Breast epithelium (tissue), 4 donors: ENCODE measurements around the gene CDC14A. TPM values are rescaled to one million over a fixed set of nuclear protein-coding genes. Genes with fewer than 3 reads are reported as not detected.

Experiments
- DNase-seq, 2 donors: peaks; one replicate each; pipeline ENCODE4 v3.0.0-alpha.2; 2019; ENCODE audit warnings: low spot score in 2 of 2
- H3K27ac ChIP-seq, 2 donors: fragments of 200-600 bp; sonication (generic) in 1 of 2; one replicate each; pipeline ENCODE4 v1.5.1; 2016 to 2019; ENCODE audit warnings: mild to moderate bottlenecking in 1 of 2
- H3K27me3 ChIP-seq, 2 donors: fragments of 200-600 bp; sonication (generic) in 1 of 2; one replicate each; pipeline versions ENCODE4 v1.5.1 to v1.6.0; 2017 to 2019; ENCODE audit warnings: control low read depth in 1 of 2, mild to moderate bottlenecking in 1 of 2
- H3K36me3 ChIP-seq: fragments of 200-600 bp; one replicate; pipeline ENCODE4 v1.5.1; 2019
- H3K4me1 ChIP-seq, 2 donors: fragments of 200-600 bp; sonication (generic); one replicate each; pipeline ENCODE4 v1.5.1; 2016 to 2019; ENCODE audit warnings: control low read depth in 1 of 2
- H3K4me3 ChIP-seq, 3 donors: fragments of 200-600 bp; sonication (generic); 1 replicate in 2 of 3; 2 replicates in 1 of 3; pipeline ENCODE4 v1.5.1; 2016 to 2019; ENCODE audit warnings: mild to moderate bottlenecking in 3 of 3, moderate library complexity in 2 of 3
- H3K9me3 ChIP-seq, 2 donors: fragments of 200-600 bp; sonication (generic) in 1 of 2; one replicate each; pipeline ENCODE4 v1.5.1; 2016 to 2019; ENCODE audit warnings: control low read depth in 1 of 2
- CTCF ChIP-seq, 3 donors: fragments of 450-650 bp; IDR thresholded peaks; one replicate each; pipeline ENCODE4 v1.5.1; 2016 to 2017; ENCODE audit warnings: antibody characterized with exemption in 3 of 3, mild to moderate bottlenecking in 3 of 3, moderate library complexity in 3 of 3
- POLR2A ChIP-seq: fragments of 450-650 bp; IDR thresholded peaks from one replicate; pipeline ENCODE4 v1.6.1; 2016; ENCODE audit warnings: antibody characterized with exemption, mild to moderate bottlenecking, moderate library complexity
- POLR2AphosphoS5 ChIP-seq, 3 donors: sonication (generic); formaldehyde crosslinking; IDR thresholded peaks; one replicate each; pipeline ENCODE4 v1.6.1; 2017; ENCODE audit warnings: antibody characterized with exemption in 3 of 3
- intact Hi-C: fragments of 100-400 bp; cut with DNase I; formaldehyde crosslinking; loops from one replicate; pipeline ENCODE4 v1.15.1; 2023; ENCODE audit warnings: low total_unique reads
- total RNA-seq, 3 donors: library from RNA; depleted of rRNA; stranded (reverse); fragments of >200 nt; gene quantifications; one replicate each; pipeline ENCODE4 v1.1.0, GENCODE V29; 2016

CDC14A gene
- total RNA-seq, 3 donors from 2014 or later: 16.5 to 49.3 (median 33.1) TPM

- no peak for DNase-seq
- no peaks in the 10 kb centered on the region for H3K36me3 ChIP-seq
- no peak overlapping the region for H3K27ac ChIP-seq
- no peaks in the 10 kb centered on the region for H3K4me1 ChIP-seq
- TF ChIP-seq CTCF (IDR thresholded peaks at IDR 0.05) (no peak), POLR2A (no peak), POLR2AphosphoS5 (IDR thresholded peaks at IDR 0.05) (no peak)
- peaks cover 18 to 27% of the 10 kb centered on the region in 2 donors for H3K9me3 ChIP-seq
- no peaks in the 10 kb centered on the region for H3K27me3 ChIP-seq
- no peak overlapping the region for H3K4me3 ChIP-seq
- intact Hi-C loops: no loop called here
These were observed 35.7 kb upstream of the CDC14A start for GRCh38 chr1:100316622-100317021.

- no peaks in the 10 kb centered on the region for H3K27me3 ChIP-seq
- H3K4me3 ChIP-seq: no peak overlapping the region
- H3K27ac ChIP-seq: no peak overlapping the region
- peaks cover 18 to 27% of the 10 kb centered on the region in 2 donors for H3K9me3 ChIP-seq
- intact Hi-C loops: no loop called here
- TF ChIP-seq POLR2A (no peak), POLR2AphosphoS5 (IDR thresholded peaks at IDR 0.05) (no peak), CTCF (IDR thresholded peaks at IDR 0.05) (no peak)
- no peak for DNase-seq
- H3K36me3 ChIP-seq: no peaks in the 10 kb centered on the region
- no peaks in the 10 kb centered on the region for H3K4me1 ChIP-seq
These were observed 31.8 kb upstream of the CDC14A start for GRCh38 chr1:100320311-100321099.

GRCh38 chr1:100321100-100321493 is 31.2 kb upstream of the CDC14A start:
- Histone ChIP-seq H3K27me3 (no peaks in the 10 kb centered on the region), H3K4me3 (no peak overlapping the region), H3K27ac (no peak overlapping the region), H3K36me3 (no peaks in the 10 kb centered on the region), H3K4me1 (no peaks in the 10 kb centered on the region), H3K9me3 (peaks cover 12 to 21% of the 10 kb centered on the region in 2 donors)
- intact Hi-C loops: no loop called here
- TF ChIP-seq CTCF (IDR thresholded peaks at IDR 0.05) (no peak), POLR2AphosphoS5 (IDR thresholded peaks at IDR 0.05) (no peak)
- DNase-seq: no peak

GRCh38 chr1:100321506-100321905 is 30.8 kb upstream of the CDC14A start:
- TF ChIP-seq POLR2A (no peak), CTCF (IDR thresholded peaks at IDR 0.05) (no peak), POLR2AphosphoS5 (IDR thresholded peaks at IDR 0.05) (no peak)
- no peak for DNase-seq
- intact Hi-C loops: no loop called here
- Histone ChIP-seq H3K4me3 (no peak overlapping the region), H3K4me1 (no peaks in the 10 kb centered on the region), H3K9me3 (peaks cover 12 to 17% of the 10 kb centered on the region in 2 donors), H3K36me3 (no peaks in the 10 kb centered on the region), H3K27ac (no peak overlapping the region), H3K27me3 (no peaks in the 10 kb centered on the region)

- Histone ChIP-seq H3K27me3 (no peaks in the 10 kb centered on the region), H3K4me3 (no peak overlapping the region), H3K36me3 (no peaks in the 10 kb centered on the region), H3K9me3 (peaks cover 12 to 17% of the 10 kb centered on the region in 2 donors), H3K4me1 (no peaks in the 10 kb centered on the region), H3K27ac (no peak overlapping the region)
- no peak for TF ChIP-seq CTCF (IDR thresholded peaks at IDR 0.05)
- TF ChIP-seq POLR2AphosphoS5 (IDR thresholded peaks at IDR 0.05): no peak
- no peak for TF ChIP-seq POLR2A
- intact Hi-C loops: no loop called here
- DNase-seq: no peak
These were observed 29.7 kb upstream of the CDC14A start for GRCh38 chr1:100322436-100323211.
